HG02610 (cell line): Measurements from ENCODE around the gene L3MBTL2.
A peak's percentile ranks its signal among the peaks of the same experiment; 100 is the strongest.

Experiments
- ATAC-seq: cut with Tn5 transposase; IDR thresholded peaks from one replicate; pipeline ENCODE4 v1.9.1; 2021; ENCODE audit warnings: mild to moderate bottlenecking, moderate library complexity; ENCODE audit not compliant: unreplicated experiment

The L3MBTL2 gene

GRCh38 chr22:41206719-41207118, 1.6 kb downstream of the L3MBTL2 start:
- no peak for ATAC-seq

- no peak for ATAC-seq
These were observed 10.3 kb downstream of the L3MBTL2 start for GRCh38 chr22:41215409-41215808.

- no peak for ATAC-seq
These were observed 10.8 kb downstream of the L3MBTL2 start for GRCh38 chr22:41215926-41216325.

- ATAC-seq, result no peak
These were observed 11.9 kb downstream of the L3MBTL2 start for GRCh38 chr22:41216984-41217383.

GRCh38 chr22:41217553-41218157, 12.5 kb downstream of the L3MBTL2 start:
- ATAC-seq, result peak; percentile 68

- no peak for ATAC-seq
These were observed 17.9 kb downstream of the L3MBTL2 start for GRCh38 chr22:41222846-41223507.

- ATAC-seq, result no peak
These were observed 18.4 kb downstream of the L3MBTL2 start for GRCh38 chr22:41223535-41223934.

- ATAC-seq, result no peak
These were observed 21.9 kb downstream of the L3MBTL2 start for GRCh38 chr22:41226723-41227655.

- no peak for ATAC-seq
These were observed 24.1 kb downstream of the L3MBTL2 start for GRCh38 chr22:41229215-41229614.

- no peak for ATAC-seq
These were observed 24.8 kb downstream of the L3MBTL2 start for GRCh38 chr22:41229730-41230400.

GRCh38 chr22:41230401-41230785, 25.3 kb downstream of the L3MBTL2 start:
- ATAC-seq, result no peak

GRCh38 chr22:41231369-41231768, 26.3 kb downstream of the L3MBTL2 start:
- ATAC-seq, result no peak

- no peak for ATAC-seq
These were observed 29.9 kb downstream of the L3MBTL2 start for GRCh38 chr22:41234815-41235695.

GRCh38 chr22:41237036-41237706, 32.1 kb downstream of the L3MBTL2 start:
- ATAC-seq, result no peak

- peak; percentile 77 for ATAC-seq
These were observed 32.8 kb downstream of the L3MBTL2 start for GRCh38 chr22:41237707-41238569.

GRCh38 chr22:41238570-41239442, 33.7 kb downstream of the L3MBTL2 start:
- ATAC-seq, result no peak

- no peak for ATAC-seq
These were observed 34.5 kb downstream of the L3MBTL2 start for GRCh38 chr22:41239443-41240128.
